Measurements from ENCODE around the gene SLC24A1. TPM values are rescaled to one million over a fixed set of nuclear protein-coding genes. Genes with fewer than 3 reads are reported as not detected.

SLC24A1 gene
- total and polyA plus RNA-seq, 10 of the 15 experiments (the other 5 are each of a cell fraction or from before 2014, with no cell fraction given): 1.4 to 5.8 (median 3.3) TPM

DNA sequence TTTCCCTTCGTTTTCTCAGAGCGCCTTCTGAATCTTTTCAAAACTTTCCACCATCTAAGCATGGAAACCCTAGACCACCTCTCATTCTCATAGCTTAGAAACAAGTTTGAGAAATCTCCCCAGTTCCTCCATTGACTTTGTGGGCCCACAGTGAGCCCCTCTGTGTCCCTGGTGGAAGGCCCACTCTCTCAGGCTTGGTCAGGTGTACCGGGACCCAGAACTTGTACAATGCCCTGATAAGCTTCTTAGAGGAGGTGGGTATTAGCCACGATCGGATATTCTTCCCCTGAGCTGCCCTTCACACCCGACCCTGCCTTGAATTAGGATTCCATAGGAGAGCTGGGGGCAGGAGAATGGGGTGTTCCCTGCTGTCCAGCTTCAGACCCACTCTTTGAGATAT lies at the start of gene SLC24A1 (continued):
- TF ChIP-seq GATAD2B (conservative IDR thresholded peaks at IDR 0.05; ENCODE audit: low read depth): no peak
- no peak for TF ChIP-seq SREBF1 (IDR thresholded peaks at IDR 0.05; ENCODE audit: low read length)
- TF ChIP-seq CBFB (IDR thresholded peaks at IDR 0.05; ENCODE audit: low read depth): no peak
- no peak for TF ChIP-seq POLR2AphosphoS5 (IDR thresholded peaks at IDR 0.05; ENCODE audit: low read length)

DNA sequence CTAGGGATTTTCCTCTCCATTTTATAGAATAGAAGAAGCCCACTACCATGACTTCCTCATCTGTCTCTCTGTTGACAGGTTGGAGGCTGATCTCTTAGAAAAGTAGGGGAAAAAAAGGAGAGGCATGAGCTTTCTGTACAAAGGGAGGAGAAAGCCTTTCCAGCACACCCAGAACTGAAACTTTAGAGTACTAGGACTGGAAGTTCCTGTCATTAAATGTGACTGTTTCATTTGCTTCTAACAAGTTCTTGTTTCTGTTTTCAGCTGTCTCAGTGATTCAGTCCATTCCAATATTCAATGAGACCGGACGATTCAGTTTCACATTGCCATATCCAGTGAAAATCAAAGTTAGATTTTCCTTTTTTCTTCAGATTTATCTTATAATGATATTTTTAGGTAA lies 49.8 kb upstream of the SLC24A1 start:
- no peak overlapping the region for H3K4me2 ChIP-seq (ENCODE audit: control insufficient read depth, insufficient read depth)
- H2AFZ ChIP-seq (ENCODE audit: control insufficient read depth, low read depth, low read length): no peak overlapping the region
- in situ Hi-C loops (cut with MboI) (no loop called here), intact Hi-C loops (cut with micrococcal nuclease; ENCODE audit: unreplicated experiment) (no loop called here)
- H3K4me3 ChIP-seq: no peak overlapping the region
- H3K27ac ChIP-seq (ENCODE audit: control insufficient read depth, insufficient read depth): no peak overlapping the region
- no peaks in the 10 kb centered on the region for H4K20me1 ChIP-seq (ENCODE audit: control insufficient read depth, insufficient read depth)
- no TSS peak for BruUV-seq (replicated peaks)
- FAIRE-seq: no peak
- TF ChIP-seq TBL1XR1 (IDR thresholded peaks at IDR 0.05; ENCODE audit: low read depth, low read length) (no peak), YBX1 (IDR thresholded peaks at IDR 0.05) (no peak), PAX8 (IDR thresholded peaks at IDR 0.05) (no peak), ZNF24 (IDR thresholded peaks at IDR 0.05) (no peak), RAD51 (IDR thresholded peaks at IDR 0.05) (no peak), GATAD2B (conservative IDR thresholded peaks at IDR 0.05; ENCODE audit: low read depth) (no peak), CHD4 (IDR thresholded peaks at IDR 0.05) (no peak), NR2C2 (IDR thresholded peaks at IDR 0.05; ENCODE audit: borderline replicate concordance, control insufficient read depth, insufficient read length, low read depth) (no peak), ESRRA (IDR thresholded peaks at IDR 0.05; ENCODE audit: low read length) (no peak), SMC3 (IDR thresholded peaks at IDR 0.05; ENCODE audit: borderline replicate concordance, low read length) (no peak), TAF1 (IDR thresholded peaks at IDR 0.05; ENCODE audit: borderline replicate concordance, low read depth, low read length) (no peak), TCF12 (IDR thresholded peaks at IDR 0.05; ENCODE audit: low read depth, low read length) (no peak), HDAC6 (IDR thresholded peaks at IDR 0.05; ENCODE audit: unreplicated experiment) (no peak), SRF (IDR thresholded peaks at IDR 0.05; ENCODE audit: low read depth in 2 of 2, low read length in 2 of 2) (no peak), POLR2AphosphoS5 (IDR thresholded peaks at IDR 0.05; ENCODE audit: low read length) (no peak)
- TF ChIP-seq, protein P1, sequence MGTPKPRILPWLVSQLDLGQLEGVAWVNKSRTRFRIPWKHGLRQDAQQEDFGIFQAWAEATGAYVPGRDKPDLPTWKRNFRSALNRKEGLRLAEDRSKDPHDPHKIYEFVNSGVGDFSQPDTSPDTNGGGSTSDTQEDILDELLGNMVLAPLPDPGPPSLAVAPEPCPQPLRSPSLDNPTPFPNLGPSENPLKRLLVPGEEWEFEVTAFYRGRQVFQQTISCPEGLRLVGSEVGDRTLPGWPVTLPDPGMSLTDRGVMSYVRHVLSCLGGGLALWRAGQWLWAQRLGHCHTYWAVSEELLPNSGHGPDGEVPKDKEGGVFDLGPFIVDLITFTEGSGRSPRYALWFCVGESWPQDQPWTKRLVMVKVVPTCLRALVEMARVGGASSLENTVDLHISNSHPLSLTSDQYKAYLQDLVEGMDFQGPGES (IDR thresholded peaks at IDR 0.05): no peak
- TF ChIP-seq, protein P2, sequence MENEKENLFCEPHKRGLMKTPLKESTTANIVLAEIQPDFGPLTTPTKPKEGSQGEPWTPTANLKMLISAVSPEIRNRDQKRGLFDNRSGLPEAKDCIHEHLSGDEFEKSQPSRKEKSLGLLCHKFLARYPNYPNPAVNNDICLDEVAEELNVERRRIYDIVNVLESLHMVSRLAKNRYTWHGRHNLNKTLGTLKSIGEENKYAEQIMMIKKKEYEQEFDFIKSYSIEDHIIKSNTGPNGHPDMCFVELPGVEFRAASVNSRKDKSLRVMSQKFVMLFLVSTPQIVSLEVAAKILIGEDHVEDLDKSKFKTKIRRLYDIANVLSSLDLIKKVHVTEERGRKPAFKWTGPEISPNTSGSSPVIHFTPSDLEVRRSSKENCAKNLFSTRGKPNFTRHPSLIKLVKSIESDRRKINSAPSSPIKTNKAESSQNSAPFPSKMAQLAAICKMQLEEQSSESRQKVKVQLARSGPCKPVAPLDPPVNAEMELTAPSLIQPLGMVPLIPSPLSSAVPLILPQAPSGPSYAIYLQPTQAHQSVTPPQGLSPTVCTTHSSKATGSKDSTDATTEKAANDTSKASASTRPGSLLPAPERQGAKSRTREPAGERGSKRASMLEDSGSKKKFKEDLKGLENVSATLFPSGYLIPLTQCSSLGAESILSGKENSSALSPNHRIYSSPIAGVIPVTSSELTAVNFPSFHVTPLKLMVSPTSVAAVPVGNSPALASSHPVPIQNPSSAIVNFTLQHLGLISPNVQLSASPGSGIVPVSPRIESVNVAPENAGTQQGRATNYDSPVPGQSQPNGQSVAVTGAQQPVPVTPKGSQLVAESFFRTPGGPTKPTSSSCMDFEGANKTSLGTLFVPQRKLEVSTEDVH (IDR thresholded peaks at IDR 0.05; ENCODE audit: low read depth, partially characterized antibody): no peak
- CTCF ChIA-PET: interaction anchor here (0.9 to 1.1 kb wide), 3 partner anchors 9 to 264 kb away, joined by 3 to 5 read pairs (median 3); no protein-coding TSS in a partner anchor
- H3K4me1 ChIP-seq (ENCODE audit: control insufficient read depth, insufficient read depth, low read length): no peaks in the 10 kb centered on the region
- 46% methylated on average over 2 of the region's 2 CpGs for WGBS (ENCODE audit: insufficient coverage, insufficient replicate concordance, low lambda C conversion rate, missing lambda C conversion rate)
- POLR2A ChIA-PET: interaction anchor here (0.6 kb wide), 1 partner anchor 249 kb away, joined by 3 read pairs; no protein-coding TSS in a partner anchor
- H3K27me3 ChIP-seq (replicated peaks in 1 of 2; ENCODE audit: control insufficient read depth in 2 of 2, insufficient read depth in 2 of 2, low read length in 1 of 2): no peaks in the 10 kb centered on the region
- no peak for DNase-seq (ENCODE audit: low read depth, low spot score)
- no peak overlapping the region; the same call in 1 of the 2 replicates for H3K9ac ChIP-seq (ENCODE audit: control insufficient read depth, insufficient read depth, low read length)
- no peak for ATAC-seq
- SMC1A ChIA-PET (ENCODE audit: uncharacterized antibody, unreplicated experiment): interaction anchor here (1.1 to 1.9 kb wide), 3 partner anchors 9 to 171 kb away, joined by 3 to 7 read pairs (median 5); no protein-coding TSS in a partner anchor
- peaks cover 0 to 9% of the 10 kb centered on the region in 2 experiments; a peak in 3 of 4 replicates for H3K36me3 ChIP-seq (ENCODE audit: control insufficient read depth in 2 of 2, insufficient read depth in 2 of 2, low read length in 1 of 2)
- no peaks in the 10 kb centered on the region for H3K9me3 ChIP-seq (replicated peaks; ENCODE audit: control insufficient read depth, insufficient read depth, low read length)
- H3K79me2 ChIP-seq (ENCODE audit: control insufficient read depth, insufficient read depth, low read length): no peaks in the 10 kb centered on the region
- RAD21 ChIA-PET (ENCODE audit: unreplicated experiment): no interaction called here
